ENCODE data around the gene ADGRF3. TPM values are rescaled to one million over a fixed set of nuclear protein-coding genes. Genes with fewer than 3 reads are reported as not detected.

The ADGRF3 gene
- total RNA-seq, 4 donors from 2014 or later: 0.21 to 0.27 TPM; not detected in 2

DNA sequence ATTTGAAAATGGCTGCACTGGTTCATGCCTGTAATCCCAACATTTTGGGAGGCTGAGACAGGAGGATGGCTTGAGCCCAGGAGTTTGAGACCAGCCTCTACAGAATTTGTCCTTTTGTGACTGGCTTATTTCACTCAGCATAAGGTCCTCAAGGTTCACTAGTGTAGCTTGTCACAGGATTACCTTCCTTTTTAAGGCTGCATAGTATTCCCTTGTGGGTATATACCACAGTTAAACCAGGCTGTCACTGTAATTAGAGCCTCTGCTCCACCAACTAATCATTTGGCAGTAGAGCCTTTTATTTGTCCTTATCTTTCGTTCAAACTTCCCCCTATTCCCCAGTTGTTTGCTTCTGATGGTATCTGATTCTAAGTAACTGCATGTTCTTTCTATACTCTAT lies 51.1 kb downstream of the ADGRF3 start:
- H3K27ac ChIP-seq: no peak overlapping the region
- no peaks in the 10 kb centered on the region for H3K9me3 ChIP-seq
- intact Hi-C loops (cut with DNase I; ENCODE audit: low total_unique reads): no loop called here
- H3K4me3 ChIP-seq: no peak overlapping the region
- H3K4me1 ChIP-seq: no peaks in the 10 kb centered on the region
- DNase-seq: no peak
- no peaks in the 10 kb centered on the region for H3K36me3 ChIP-seq
- H3K27me3 ChIP-seq: no peaks in the 10 kb centered on the region
- no peak for TF ChIP-seq POLR2A (IDR thresholded peaks at IDR 0.05)
- TF ChIP-seq, protein P1, sequence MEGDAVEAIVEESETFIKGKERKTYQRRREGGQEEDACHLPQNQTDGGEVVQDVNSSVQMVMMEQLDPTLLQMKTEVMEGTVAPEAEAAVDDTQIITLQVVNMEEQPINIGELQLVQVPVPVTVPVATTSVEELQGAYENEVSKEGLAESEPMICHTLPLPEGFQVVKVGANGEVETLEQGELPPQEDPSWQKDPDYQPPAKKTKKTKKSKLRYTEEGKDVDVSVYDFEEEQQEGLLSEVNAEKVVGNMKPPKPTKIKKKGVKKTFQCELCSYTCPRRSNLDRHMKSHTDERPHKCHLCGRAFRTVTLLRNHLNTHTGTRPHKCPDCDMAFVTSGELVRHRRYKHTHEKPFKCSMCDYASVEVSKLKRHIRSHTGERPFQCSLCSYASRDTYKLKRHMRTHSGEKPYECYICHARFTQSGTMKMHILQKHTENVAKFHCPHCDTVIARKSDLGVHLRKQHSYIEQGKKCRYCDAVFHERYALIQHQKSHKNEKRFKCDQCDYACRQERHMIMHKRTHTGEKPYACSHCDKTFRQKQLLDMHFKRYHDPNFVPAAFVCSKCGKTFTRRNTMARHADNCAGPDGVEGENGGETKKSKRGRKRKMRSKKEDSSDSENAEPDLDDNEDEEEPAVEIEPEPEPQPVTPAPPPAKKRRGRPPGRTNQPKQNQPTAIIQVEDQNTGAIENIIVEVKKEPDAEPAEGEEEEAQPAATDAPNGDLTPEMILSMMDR (IDR thresholded peaks at IDR 0.05): no peak

GRCh38 chr2:26292646-26293045 lies 53.9 kb downstream of the ADGRF3 start:
- peak; percentile 35 to 53 for DNase-seq
- H3K4me1 ChIP-seq: no peaks in the 10 kb centered on the region
- peak overlapping the region; percentile 17 to 25 for H3K27ac ChIP-seq
- no peaks in the 10 kb centered on the region for H3K9me3 ChIP-seq
- no peaks in the 10 kb centered on the region for H3K36me3 ChIP-seq
- no peak overlapping the region for H3K4me3 ChIP-seq
- H3K27me3 ChIP-seq: no peaks in the 10 kb centered on the region
- intact Hi-C loops (cut with DNase I; ENCODE audit: low total_unique reads): no loop called here
- TF ChIP-seq POLR2A (IDR thresholded peaks at IDR 0.05): no peak
- TF ChIP-seq, protein P1 (IDR thresholded peaks at IDR 0.05): no peak

DNA sequence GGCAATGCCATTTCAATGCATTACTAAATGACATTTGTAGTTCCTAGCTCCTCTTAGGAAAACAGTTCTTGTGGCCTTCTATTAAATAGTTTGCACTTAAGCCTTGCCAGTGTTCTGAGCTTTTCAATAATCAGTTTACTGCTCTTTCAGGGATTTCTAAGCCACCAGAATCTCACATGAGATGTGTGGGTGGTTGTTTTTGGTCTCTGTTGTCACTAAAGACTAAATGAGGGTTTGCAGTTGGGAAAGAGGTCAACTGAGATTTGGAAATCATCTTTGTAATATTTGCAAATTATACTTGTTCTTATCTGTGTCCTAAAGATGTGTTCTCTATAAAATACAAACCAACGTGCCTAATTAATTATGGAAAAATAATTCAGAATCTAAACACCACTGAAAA lies 56.6 kb downstream of the ADGRF3 start:
- H3K4me1 ChIP-seq: no peaks in the 10 kb centered on the region
- no peak overlapping the region for H3K4me3 ChIP-seq
- intact Hi-C loops (cut with DNase I; ENCODE audit: low total_unique reads): no loop called here
- TF ChIP-seq POLR2A (IDR thresholded peaks at IDR 0.05): no peak
- TF ChIP-seq, protein P1 (IDR thresholded peaks at IDR 0.05): no peak
- H3K27me3 ChIP-seq: no peaks in the 10 kb centered on the region
- H3K27ac ChIP-seq: no peak overlapping the region
- no peak for DNase-seq
- H3K36me3 ChIP-seq: no peaks in the 10 kb centered on the region
- H3K9me3 ChIP-seq: no peaks in the 10 kb centered on the region

DNA sequence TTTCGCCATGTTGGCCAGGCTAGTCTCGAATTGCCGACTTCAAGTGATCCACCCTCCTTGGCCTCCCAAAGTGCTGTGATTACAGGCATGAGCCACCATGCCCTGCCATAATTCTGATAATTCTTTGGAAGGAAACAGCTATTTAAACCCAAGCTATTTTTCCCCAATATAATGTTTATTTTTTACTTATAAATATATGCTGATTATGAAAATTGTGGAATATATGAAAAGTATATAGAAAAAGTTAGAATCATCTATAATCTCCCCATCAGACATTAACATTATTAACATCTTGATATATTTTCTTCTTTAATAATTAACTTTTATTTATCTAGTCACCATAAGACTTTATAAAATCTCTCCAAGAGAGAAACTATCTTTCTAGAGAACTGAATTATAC lies 60.7 kb downstream of the ADGRF3 start:
- no peak overlapping the region for H3K27ac ChIP-seq
- no peak for DNase-seq
- no peaks in the 10 kb centered on the region for H3K9me3 ChIP-seq
- no peak for TF ChIP-seq POLR2A (IDR thresholded peaks at IDR 0.05)
- TF ChIP-seq, protein P1 (IDR thresholded peaks at IDR 0.05): no peak
- no peak overlapping the region for H3K4me3 ChIP-seq
- H3K36me3 ChIP-seq: no peaks in the 10 kb centered on the region
- H3K4me1 ChIP-seq: no peaks in the 10 kb centered on the region
- intact Hi-C loops (cut with DNase I; ENCODE audit: low total_unique reads): no loop called here
- H3K27me3 ChIP-seq: no peaks in the 10 kb centered on the region

- no peak for TF ChIP-seq POLR2A (IDR thresholded peaks at IDR 0.05)
- TF ChIP-seq, protein P1 (IDR thresholded peaks at IDR 0.05): no peak
- Histone ChIP-seq H3K27me3 (no peaks in the 10 kb centered on the region), H3K4me3 (no peak overlapping the region), H3K27ac (no peak overlapping the region), H3K36me3 (no peaks in the 10 kb centered on the region), H3K4me1 (no peaks in the 10 kb centered on the region), H3K9me3 (no peaks in the 10 kb centered on the region)
- intact Hi-C loops (cut with DNase I; ENCODE audit: low total_unique reads): no loop called here
- no peak for DNase-seq
These were observed 62.5 kb downstream of the ADGRF3 start for GRCh38 chr2:26284132-26284531.

Measured in uterus (tissue), 4 donors.